NCI-H524 (cell line): ENCODE results near the gene SNX25.
"Not testable (repeated sequence)": the region's sequence is repeated elsewhere in the genome, so short reads cannot be mapped to it uniquely, and the experiment has no call there.

Source experiments
- DNase-seq, 2 experiments: peaks; one replicate each; lab custom pipeline; 2025; lab: John Stamatoyannopoulos, UW

SNX25 gene

GRCh38 chr4:185305979-185306442, 96.6 kb downstream of the SNX25 start:
- DNase-seq: no peak

GRCh38 chr4:185307136-185307950, 97.9 kb downstream of the SNX25 start:
- DNase-seq: no peak

GRCh38 chr4:185309770-185310169, 100.4 kb downstream of the SNX25 start:
- DNase-seq: no peak

- no peak for DNase-seq
Observed at GRCh38 chr4:185311113-185311888, 101.9 kb downstream of the SNX25 start.

- DNase-seq: no peak
Observed at GRCh38 chr4:185312699-185313098, 103.3 kb downstream of the SNX25 start.

GRCh38 chr4:185317462-185317861, 108.1 kb downstream of the SNX25 start:
- DNase-seq: not testable (repeated sequence)

- no peak for DNase-seq
Observed at GRCh38 chr4:185317880-185318279, 108.5 kb downstream of the SNX25 start.

GRCh38 chr4:185318679-185319078, 109.3 kb downstream of the SNX25 start:
- no peak for DNase-seq

- no peak for DNase-seq
Observed at GRCh38 chr4:185322803-185323202, 113.4 kb downstream of the SNX25 start.

- DNase-seq: no peak
Observed at GRCh38 chr4:185323606-185324005, 114.2 kb downstream of the SNX25 start.

- not testable (repeated sequence) for DNase-seq
Observed at GRCh38 chr4:185324361-185324760, 115.0 kb downstream of the SNX25 start.

GRCh38 chr4:185325721-185326120, 116.3 kb downstream of the SNX25 start:
- DNase-seq: not testable (repeated sequence)

GRCh38 chr4:185328586-185328985, 119.2 kb downstream of the SNX25 start:
- no peak for DNase-seq

GRCh38 chr4:185329879-185330510, 120.6 kb downstream of the SNX25 start:
- not testable (repeated sequence) for DNase-seq

GRCh38 chr4:185332575-185333464, 123.4 kb downstream of the SNX25 start:
- no peak for DNase-seq

GRCh38 chr4:185334326-185334725, 124.9 kb downstream of the SNX25 start:
- no peak for DNase-seq

GRCh38 chr4:185335579-185335978, 126.2 kb downstream of the SNX25 start:
- DNase-seq: no peak

GRCh38 chr4:185339941-185340340, 130.5 kb downstream of the SNX25 start:
- no peak for DNase-seq

- no peak for DNase-seq
Observed at GRCh38 chr4:185341377-185341776, 132.0 kb downstream of the SNX25 start.

- DNase-seq: no peak
Observed at GRCh38 chr4:185341841-185342240, 132.4 kb downstream of the SNX25 start.
